ENCODE measurements around the gene B4GAT1.
"Not testable (repeated sequence)": the region's sequence is repeated elsewhere in the genome, so short reads cannot be mapped to it uniquely, and the experiment has no call there.

B4GAT1 gene

GRCh38 chr11:66363187-66363601, 15.8 kb upstream of the B4GAT1 start:
- no peak for DNase-seq

- DNase-seq: no peak
Measured at GRCh38 chr11:66362481-66363147, 15.2 kb upstream of the B4GAT1 start.

GRCh38 chr11:66361502-66361941, 14.1 kb upstream of the B4GAT1 start:
- DNase-seq: no peak

GRCh38 chr11:66360406-66361073, 13.1 kb upstream of the B4GAT1 start:
- DNase-seq: no peak

GRCh38 chr11:66359662-66360087, 12.2 kb upstream of the B4GAT1 start:
- DNase-seq: no peak

- DNase-seq: not testable (repeated sequence)
Measured at GRCh38 chr11:66350560-66351235, 3.3 kb upstream of the B4GAT1 start.

- DNase-seq: no peak
Measured at GRCh38 chr11:66349084-66349386, 1.6 kb upstream of the B4GAT1 start.

GRCh38 chr11:66346476-66347424, 679 bp downstream of the B4GAT1 start:
- no peak for DNase-seq

- DNase-seq: no peak
Measured at GRCh38 chr11:66345316-66345649, 2.1 kb downstream of the B4GAT1 start.

GRCh38 chr11:66344550-66345315, 2.7 kb downstream of the B4GAT1 start, which contains the start of gene BRMS1:
Gene BRMS1, minus strand, starts transcription at chr11:66345104. Its CDS starts 2,870 bp downstream, at chr11:66342234.
- DNase-seq: peak; percentile 96 to 98

GRCh38 chr11:66343176-66343575, 4.3 kb downstream of the B4GAT1 start:
- DNase-seq: no peak

GRCh38 chr11:66341502-66342126, 5.8 kb downstream of the B4GAT1 start:
- no peak for DNase-seq

- DNase-seq: no peak
Measured at GRCh38 chr11:66340596-66341501, 6.6 kb downstream of the B4GAT1 start.

- no peak for DNase-seq
Measured at GRCh38 chr11:66339686-66340483, 7.5 kb downstream of the B4GAT1 start.

- DNase-seq: no peak
Measured at GRCh38 chr11:66339162-66339675, 8.2 kb downstream of the B4GAT1 start.

- DNase-seq: no peak
Measured at GRCh38 chr11:66338276-66339161, 8.9 kb downstream of the B4GAT1 start.

- no peak for DNase-seq
Measured at GRCh38 chr11:66337103-66337899, 10.1 kb downstream of the B4GAT1 start.

Data from inflammatory macrophage (primary cell).